Uterus (tissue), 4 donors: ENCODE results near the gene COG2. TPM values are rescaled to one million over a fixed set of nuclear protein-coding genes. Genes with fewer than 3 reads are reported as not detected.

ENCODE experiments used
- DNase-seq, 2 donors: peaks; one replicate each; pipeline ENCODE4 v3.0.0-alpha.2; 2019 to 2020
- H3K27ac ChIP-seq, 2 donors: fragments of 200-600 bp; sonication (generic); 1 replicate in 1 of 2; 2 replicates in 1 of 2; pipeline ENCODE4 v1.5.1; 2016 to 2018
- H3K27me3 ChIP-seq, 2 donors: fragments of 200-600 bp; sonication (generic); one replicate each; pipeline ENCODE4 v1.5.1; 2018 to 2019; ENCODE audit warnings: control low read depth in 1 of 2
- H3K36me3 ChIP-seq, 2 donors: fragments of 200-600 bp; sonication (generic); one replicate each; pipeline ENCODE4 v1.5.1; 2019; ENCODE audit warnings: control low read depth in 1 of 2
- H3K4me1 ChIP-seq, 2 donors: fragments of 200-600 bp; sonication (generic); one replicate each; pipeline ENCODE4 v1.5.1; 2018 to 2019; ENCODE audit warnings: control low read depth in 1 of 2
- H3K4me3 ChIP-seq, 2 donors: fragments of 200-600 bp; sonication (generic); 1 replicate in 1 of 2; 2 replicates in 1 of 2; pipeline ENCODE4 v1.5.1; 2018 to 2019; ENCODE audit warnings: mild to moderate bottlenecking in 1 of 2
- H3K9me3 ChIP-seq, 2 donors: fragments of 200-600 bp; sonication (generic); one replicate each; pipeline ENCODE4 v1.5.1; 2019; ENCODE audit warnings: control low read depth in 1 of 2
- POLR2A ChIP-seq, 2 donors: fragments of 450-650 bp; IDR thresholded peaks; one replicate each; pipeline ENCODE4 v1.6.1; 2016; ENCODE audit warnings: antibody characterized with exemption in 2 of 2, mild to moderate bottlenecking in 1 of 2, moderate library complexity in 1 of 2
- intact Hi-C: fragments of 100-400 bp; cut with DNase I; formaldehyde crosslinking; loops from one replicate; pipeline ENCODE4 v1.15.1; 2023; ENCODE audit warnings: low total_unique reads
- total RNA-seq, 4 donors: library from RNA; depleted of rRNA in 3 of 4; stranded (reverse); fragments of >200 nt in 3 of 4; gene quantifications; one replicate each; pipeline versions ENCODE4 v1.1.0 to v1.2.4, GENCODE V29; 2014 to 2023
- TF ChIP-seq, protein P1 (sequence below), 4 experiments: fragments of 200-600 bp in 2 of 4; fragments of 450-650 bp in 2 of 4; sonication (generic) in 2 of 4; IDR thresholded peaks; one replicate each; pipeline ENCODE4 v1.5.1; 2016 to 2019; ENCODE audit warnings: antibody characterized with exemption in 4 of 4, mild to moderate bottlenecking in 2 of 4, moderate library complexity in 1 of 4
- donor health status: DM: yes; HTN: yes; CAD: no.

The COG2 gene
- total RNA-seq, 4 donors from 2014 or later, result 10.0 to 32.3 (median 18.5) TPM

DNA sequence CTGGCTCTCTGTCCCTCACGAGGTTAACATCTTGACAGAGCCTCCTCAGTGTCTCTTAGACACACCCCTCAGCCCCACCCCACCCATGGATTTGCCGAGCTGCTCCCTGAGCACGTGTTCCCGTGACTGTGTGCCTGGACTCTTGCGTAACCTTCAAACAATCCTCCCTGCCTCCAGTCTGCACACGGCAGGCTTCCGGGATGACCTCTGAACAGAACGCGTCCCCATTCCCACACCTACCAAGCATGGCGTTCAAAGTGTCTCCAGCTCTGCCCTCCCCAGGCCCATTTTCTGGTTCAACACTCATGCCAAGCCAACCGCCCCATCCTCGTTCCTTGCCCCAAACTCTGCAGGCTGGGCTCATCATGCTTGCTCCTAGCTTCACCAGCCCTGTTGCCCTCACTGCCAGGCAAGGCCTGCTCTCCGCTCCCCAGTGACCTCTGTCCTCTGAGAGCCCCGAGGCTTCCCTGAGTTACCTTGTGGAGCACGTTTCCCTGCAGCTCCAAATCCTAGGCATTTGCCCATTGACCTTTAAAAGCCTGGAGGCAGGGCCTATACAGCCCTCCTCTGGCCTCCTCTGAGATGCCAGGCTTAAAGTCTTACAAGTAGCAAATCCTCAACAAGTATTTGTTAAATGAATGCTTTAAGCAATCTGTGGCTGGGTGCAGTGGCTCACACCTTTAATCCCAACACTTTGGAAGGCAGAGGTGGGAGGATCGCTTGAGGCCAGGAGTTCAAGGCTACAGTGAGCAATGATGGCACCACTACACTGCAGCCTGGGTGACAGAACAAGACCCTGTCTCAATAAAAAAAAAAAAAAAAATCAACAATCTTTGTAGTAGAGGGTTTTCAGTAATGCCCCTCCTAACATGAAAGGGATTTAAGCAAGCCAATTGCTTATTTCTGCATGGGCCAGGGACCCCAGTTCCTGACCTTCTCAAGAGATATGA lies 66.6 kb downstream of the COG2 start:
- no peaks in the 10 kb centered on the region for H3K36me3 ChIP-seq
- TF ChIP-seq POLR2A (IDR thresholded peaks at IDR 0.05), result no peak
- TF ChIP-seq, protein P1, sequence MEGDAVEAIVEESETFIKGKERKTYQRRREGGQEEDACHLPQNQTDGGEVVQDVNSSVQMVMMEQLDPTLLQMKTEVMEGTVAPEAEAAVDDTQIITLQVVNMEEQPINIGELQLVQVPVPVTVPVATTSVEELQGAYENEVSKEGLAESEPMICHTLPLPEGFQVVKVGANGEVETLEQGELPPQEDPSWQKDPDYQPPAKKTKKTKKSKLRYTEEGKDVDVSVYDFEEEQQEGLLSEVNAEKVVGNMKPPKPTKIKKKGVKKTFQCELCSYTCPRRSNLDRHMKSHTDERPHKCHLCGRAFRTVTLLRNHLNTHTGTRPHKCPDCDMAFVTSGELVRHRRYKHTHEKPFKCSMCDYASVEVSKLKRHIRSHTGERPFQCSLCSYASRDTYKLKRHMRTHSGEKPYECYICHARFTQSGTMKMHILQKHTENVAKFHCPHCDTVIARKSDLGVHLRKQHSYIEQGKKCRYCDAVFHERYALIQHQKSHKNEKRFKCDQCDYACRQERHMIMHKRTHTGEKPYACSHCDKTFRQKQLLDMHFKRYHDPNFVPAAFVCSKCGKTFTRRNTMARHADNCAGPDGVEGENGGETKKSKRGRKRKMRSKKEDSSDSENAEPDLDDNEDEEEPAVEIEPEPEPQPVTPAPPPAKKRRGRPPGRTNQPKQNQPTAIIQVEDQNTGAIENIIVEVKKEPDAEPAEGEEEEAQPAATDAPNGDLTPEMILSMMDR (IDR thresholded peaks at IDR 0.05), result no peak
- no peaks in the 10 kb centered on the region for H3K4me1 ChIP-seq
- no peak overlapping the region for H3K4me3 ChIP-seq
- intact Hi-C loops, result no loop called here
- no peaks in the 10 kb centered on the region for H3K27me3 ChIP-seq
- no peak for DNase-seq
- no peaks in the 10 kb centered on the region for H3K9me3 ChIP-seq
- no peak overlapping the region for H3K27ac ChIP-seq

DNA sequence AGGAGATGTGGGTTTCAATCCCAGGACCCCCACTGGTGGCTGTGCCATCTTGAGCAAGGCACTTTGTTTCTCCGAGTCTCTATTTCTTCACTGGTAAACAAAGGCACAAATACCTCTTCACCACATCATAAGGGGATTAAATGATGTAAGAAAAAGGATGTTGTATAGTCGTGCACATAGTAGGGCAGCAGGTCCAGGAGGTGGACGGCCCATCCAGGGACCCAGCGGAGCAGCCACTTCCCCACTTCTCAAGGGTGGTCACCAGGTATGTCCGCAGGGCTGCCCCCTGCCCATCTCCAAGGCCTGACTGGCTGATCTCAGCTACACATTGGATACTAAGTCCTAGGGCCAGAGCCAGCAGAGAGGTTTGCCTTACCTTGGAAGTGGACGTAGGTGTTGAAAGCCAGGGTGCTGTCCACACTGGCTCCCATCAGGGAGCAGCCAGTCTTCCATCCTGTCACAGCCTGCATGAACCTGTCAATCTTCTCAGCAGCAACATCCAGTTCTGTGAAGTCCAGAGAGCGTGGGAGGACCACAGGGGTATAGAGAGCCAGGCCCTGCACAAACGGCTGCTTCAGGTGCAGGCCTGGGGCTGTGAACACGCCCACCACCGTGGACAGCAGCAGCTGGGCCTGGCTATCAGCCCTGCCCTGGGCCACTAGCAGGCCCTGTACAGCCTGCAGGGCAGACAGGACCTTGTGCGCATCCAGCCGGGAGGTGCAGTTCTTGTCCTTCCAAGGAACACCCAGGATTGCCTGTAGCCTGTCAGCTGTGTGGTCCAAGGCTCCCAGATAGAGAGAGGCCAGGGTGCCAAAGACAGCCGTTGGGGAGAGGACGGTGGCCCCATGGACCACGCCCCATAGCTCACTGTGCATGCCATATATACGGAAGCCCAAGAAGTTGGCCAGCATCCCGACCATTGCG lies 67.6 kb downstream of the COG2 start:
- Histone ChIP-seq H3K27ac (no peak overlapping the region), H3K4me1 (no peaks in the 10 kb centered on the region), H3K9me3 (no peaks in the 10 kb centered on the region), H3K4me3 (no peak overlapping the region), H3K36me3 (no peaks in the 10 kb centered on the region), H3K27me3 (no peaks in the 10 kb centered on the region)
- TF ChIP-seq POLR2A (IDR thresholded peaks at IDR 0.05), result no peak
- TF ChIP-seq, protein P1 (IDR thresholded peaks at IDR 0.05), result no peak
- DNase-seq, result no peak
- intact Hi-C loops, result no loop called here

DNA sequence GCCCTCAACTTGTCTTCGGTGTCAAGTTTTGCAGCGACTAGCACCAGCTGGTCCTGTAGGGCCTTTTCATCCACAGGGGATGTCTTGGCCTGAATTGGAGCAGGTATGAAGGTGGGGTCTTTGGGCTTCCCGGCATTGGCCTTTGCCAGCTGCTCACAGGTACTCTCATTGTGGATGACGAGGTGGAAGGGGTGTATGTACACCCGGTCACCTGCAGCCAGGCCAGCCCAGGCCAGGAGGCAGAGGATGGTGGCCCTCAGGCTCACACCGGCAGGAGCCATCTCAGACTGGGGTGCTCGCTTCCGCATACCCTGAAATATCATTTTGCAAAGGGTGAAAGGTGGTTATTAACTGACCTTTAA lies 68.2 kb downstream of the COG2 start:
- no peaks in the 10 kb centered on the region for H3K36me3 ChIP-seq
- H3K9me3 ChIP-seq, result no peaks in the 10 kb centered on the region
- H3K27me3 ChIP-seq, result no peaks in the 10 kb centered on the region
- no peak overlapping the region for H3K27ac ChIP-seq
- no peak for DNase-seq
- intact Hi-C loops, result no loop called here
- H3K4me3 ChIP-seq, result no peak overlapping the region
- no peak for TF ChIP-seq POLR2A (IDR thresholded peaks at IDR 0.05)
- TF ChIP-seq, protein P1 (IDR thresholded peaks at IDR 0.05), result no peak
- no peaks in the 10 kb centered on the region for H3K4me1 ChIP-seq

DNA sequence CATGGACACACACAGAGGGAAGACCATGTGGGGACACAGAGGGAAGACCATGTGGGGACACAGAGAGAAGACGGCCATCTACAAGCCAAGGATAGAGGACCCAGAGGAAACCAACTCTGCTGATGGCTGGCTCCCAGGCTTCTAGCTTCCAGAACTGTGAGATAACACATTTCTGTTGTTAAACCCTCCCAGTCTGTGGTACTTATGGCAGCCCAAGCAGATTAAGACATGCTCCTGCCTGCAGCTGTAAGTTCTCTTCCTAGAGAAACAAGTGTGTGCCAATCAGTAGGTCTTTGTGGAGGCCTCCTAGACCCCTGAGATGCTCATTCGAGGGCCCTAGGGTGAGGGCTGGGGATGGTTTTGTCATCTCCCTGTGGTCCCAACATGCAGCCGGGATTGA lies 69.0 kb downstream of the COG2 start:
- Histone ChIP-seq H3K27me3 (no peaks in the 10 kb centered on the region), H3K36me3 (no peaks in the 10 kb centered on the region), H3K4me3 (no peak overlapping the region), H3K9me3 (no peaks in the 10 kb centered on the region), H3K4me1 (no peaks in the 10 kb centered on the region), H3K27ac (no peak overlapping the region)
- no peak for TF ChIP-seq POLR2A (IDR thresholded peaks at IDR 0.05)
- TF ChIP-seq, protein P1 (IDR thresholded peaks at IDR 0.05), result no peak
- no peak for DNase-seq
- intact Hi-C loops, result no loop called here
